Stimulated activated CD8-positive, alpha-beta memory T cell treated with anti-CD3 and anti-CD28 coated beads, Interleukin-12 subunit alpha, Interleukin-12 subunit beta, amount 100 ng/mL, for 24 hours (primary cell): ENCODE results near the gene COQ5.

Experiments used
- DNase-seq: peaks from one replicate; pipeline ENCODE4 v3.0.0-alpha.2; 2020; ENCODE audit errors: extremely low read depth

Gene COQ5

DNA sequence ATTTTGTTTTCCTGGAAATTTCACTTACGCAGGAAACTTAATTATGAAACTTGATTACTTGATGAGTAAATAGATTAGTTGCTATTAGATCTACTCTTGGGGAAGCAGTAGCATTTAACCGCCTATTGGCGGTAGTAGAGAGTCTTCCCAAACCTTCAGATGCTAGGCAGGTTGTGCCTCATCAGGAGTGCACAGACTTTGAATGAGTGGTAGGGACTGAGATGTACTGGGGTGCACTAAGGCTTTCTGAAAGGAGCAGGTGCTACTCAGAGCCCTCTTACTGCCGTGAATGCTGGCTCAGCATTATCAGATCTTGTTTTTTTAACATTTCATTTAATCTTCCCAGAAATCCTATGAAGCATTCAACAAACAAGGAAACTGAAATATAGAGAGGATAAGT lies 75.0 kb downstream of the COQ5 start:
- DNase-seq: no peak
